ENCODE measurements around the gene SYNPO2. TPM values are rescaled to one million over a fixed set of nuclear protein-coding genes. Genes with fewer than 3 reads are reported as not detected.
"Not testable (repeated sequence)": the region's sequence is repeated elsewhere in the genome, so short reads cannot be mapped to it uniquely, and the experiment has no call there.

Gene SYNPO2
- total RNA-seq, 1 donor from 2014 or later, result 22.9 TPM

- Mint-ChIP-seq H3K9me3 (no peaks in the 10 kb centered on the region), H3K4me3 (peak overlapping the region; percentile 23), H3K27ac (peak overlapping the region; percentile 54), H3K4me1 (ENCODE audit: unreplicated experiment) (peaks cover 13% of the 10 kb centered on the region), H3K27me3 (no peaks in the 10 kb centered on the region), H3K36me3 (no peaks in the 10 kb centered on the region)
- DNase-seq (ENCODE audit: extremely low spot score, unreplicated experiment), result no peak
- TF ChIP-seq CTCF (conservative IDR thresholded peaks at IDR 0.05), result no peak
These were observed 18.8 kb upstream of the SYNPO2 start for GRCh38 chr4:118869808-118870342.

- H3K36me3 Mint-ChIP-seq, result no peaks in the 10 kb centered on the region
- DNase-seq (ENCODE audit: extremely low spot score, unreplicated experiment), result no peak
- no peaks in the 10 kb centered on the region for H3K9me3 Mint-ChIP-seq
These were observed 16.5 kb upstream of the SYNPO2 start for GRCh38 chr4:118872181-118872580.

GRCh38 chr4:118877797-118878196, 10.9 kb upstream of the SYNPO2 start:
- DNase-seq (ENCODE audit: extremely low spot score, unreplicated experiment), result no peak
- no peaks in the 10 kb centered on the region for H3K4me1 Mint-ChIP-seq (ENCODE audit: unreplicated experiment)
- no peak for TF ChIP-seq CTCF (conservative IDR thresholded peaks at IDR 0.05)
- H3K27me3 Mint-ChIP-seq, result no peaks in the 10 kb centered on the region
- H3K9me3 Mint-ChIP-seq, result peaks cover 4% of the 10 kb centered on the region
- H3K36me3 Mint-ChIP-seq, result no peaks in the 10 kb centered on the region
- no peak overlapping the region for H3K4me3 Mint-ChIP-seq
- no peak overlapping the region for H3K27ac Mint-ChIP-seq

More at GRCh38 chr4:118872181-118872580, 16.5 kb upstream of the SYNPO2 start:
- H3K4me1 Mint-ChIP-seq (ENCODE audit: unreplicated experiment), result peaks cover 13% of the 10 kb centered on the region
- no peak for TF ChIP-seq CTCF (conservative IDR thresholded peaks at IDR 0.05)
- no peaks in the 10 kb centered on the region for H3K27me3 Mint-ChIP-seq
- no peak overlapping the region for H3K4me3 Mint-ChIP-seq
- no peak overlapping the region for H3K27ac Mint-ChIP-seq

- H3K27me3 Mint-ChIP-seq, H3K36me3 Mint-ChIP-seq: not testable (repeated sequence)
These were observed 10.1 kb upstream of the SYNPO2 start for GRCh38 chr4:118878507-118878906.

GRCh38 chr4:118879409-118879808, 9.2 kb upstream of the SYNPO2 start:
- Mint-ChIP-seq H3K36me3 (no peaks in the 10 kb centered on the region), H3K27me3 (no peaks in the 10 kb centered on the region)
- no peak for DNase-seq (ENCODE audit: extremely low spot score, unreplicated experiment)

More at GRCh38 chr4:118878507-118878906, 10.1 kb upstream of the SYNPO2 start:
- not testable (repeated sequence) for H3K4me1 Mint-ChIP-seq (ENCODE audit: unreplicated experiment); H3K27ac Mint-ChIP-seq; H3K4me3 Mint-ChIP-seq; H3K9me3 Mint-ChIP-seq; DNase-seq (ENCODE audit: extremely low spot score, unreplicated experiment)

More at GRCh38 chr4:118879409-118879808, 9.2 kb upstream of the SYNPO2 start:
- H3K4me1 Mint-ChIP-seq (ENCODE audit: unreplicated experiment), result no peaks in the 10 kb centered on the region
- H3K9me3 Mint-ChIP-seq, result peaks cover 4% of the 10 kb centered on the region
- no peak overlapping the region for H3K4me3 Mint-ChIP-seq
- no peak overlapping the region for H3K27ac Mint-ChIP-seq
- no peak for TF ChIP-seq CTCF (conservative IDR thresholded peaks at IDR 0.05)
